Measurements from ENCODE around the gene ARHGAP28. TPM values are rescaled to one million over a fixed set of nuclear protein-coding genes. Genes with fewer than 3 reads are reported as not detected.

ARHGAP28 gene
- polyA plus RNA-seq, 3 donors: not detected

- 72% methylated on average over 14 of the region's 14 CpGs for WGBS (ENCODE audit: insufficient coverage)
- TF ChIP-seq, protein P1, sequence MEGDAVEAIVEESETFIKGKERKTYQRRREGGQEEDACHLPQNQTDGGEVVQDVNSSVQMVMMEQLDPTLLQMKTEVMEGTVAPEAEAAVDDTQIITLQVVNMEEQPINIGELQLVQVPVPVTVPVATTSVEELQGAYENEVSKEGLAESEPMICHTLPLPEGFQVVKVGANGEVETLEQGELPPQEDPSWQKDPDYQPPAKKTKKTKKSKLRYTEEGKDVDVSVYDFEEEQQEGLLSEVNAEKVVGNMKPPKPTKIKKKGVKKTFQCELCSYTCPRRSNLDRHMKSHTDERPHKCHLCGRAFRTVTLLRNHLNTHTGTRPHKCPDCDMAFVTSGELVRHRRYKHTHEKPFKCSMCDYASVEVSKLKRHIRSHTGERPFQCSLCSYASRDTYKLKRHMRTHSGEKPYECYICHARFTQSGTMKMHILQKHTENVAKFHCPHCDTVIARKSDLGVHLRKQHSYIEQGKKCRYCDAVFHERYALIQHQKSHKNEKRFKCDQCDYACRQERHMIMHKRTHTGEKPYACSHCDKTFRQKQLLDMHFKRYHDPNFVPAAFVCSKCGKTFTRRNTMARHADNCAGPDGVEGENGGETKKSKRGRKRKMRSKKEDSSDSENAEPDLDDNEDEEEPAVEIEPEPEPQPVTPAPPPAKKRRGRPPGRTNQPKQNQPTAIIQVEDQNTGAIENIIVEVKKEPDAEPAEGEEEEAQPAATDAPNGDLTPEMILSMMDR (IDR thresholded peaks at IDR 0.05): no peak
Observed at GRCh38 chr18:6682437-6683111, 46.9 kb upstream of the ARHGAP28 start.

DNA sequence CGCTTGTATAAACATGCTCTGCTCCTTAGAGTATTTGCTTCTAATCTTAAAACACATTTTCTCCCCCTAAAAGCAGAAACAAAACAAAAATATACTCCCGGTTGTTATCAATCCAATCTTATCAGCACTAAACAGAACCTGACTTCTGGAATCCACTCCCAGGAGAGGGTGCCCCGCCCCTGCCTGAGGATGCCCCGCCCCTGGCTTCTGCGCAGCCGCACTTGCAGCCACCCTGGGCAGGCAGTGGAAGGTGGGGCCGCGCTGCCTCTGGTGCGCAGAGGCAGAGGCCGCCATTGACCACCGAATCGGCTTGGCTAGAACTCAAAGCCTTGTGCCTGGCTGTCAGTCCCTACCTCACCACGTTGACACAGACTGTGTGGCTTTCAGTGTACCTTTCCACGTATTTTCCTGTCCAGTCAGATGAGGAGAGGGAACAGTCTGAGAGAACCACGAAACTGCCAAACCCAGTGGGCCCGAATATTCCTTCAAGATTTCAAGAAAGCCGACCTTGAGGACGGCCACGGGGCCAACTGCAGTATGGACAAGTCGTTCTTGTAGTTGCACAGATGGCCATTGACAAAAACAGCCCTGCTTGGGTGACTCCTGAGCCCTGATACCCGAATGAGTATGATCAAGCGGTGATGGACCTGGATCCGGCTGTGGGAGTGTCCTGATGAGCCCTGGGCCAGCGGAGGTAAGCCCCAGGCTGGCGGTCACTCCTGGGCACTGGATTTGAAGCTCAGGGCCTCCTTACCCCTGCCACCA is 46.2 kb upstream of the ARHGAP28 start:
- Histone ChIP-seq H3K27me3 (ENCODE audit: control insufficient read depth in 2 of 2, insufficient read depth in 2 of 2, low read length in 2 of 2) (no peaks in the 10 kb centered on the region), H3K36me3 (replicated peaks in 1 of 2; ENCODE audit: control insufficient read depth in 1 of 2, insufficient read depth in 2 of 2, low read length in 2 of 2) (no peaks in the 10 kb centered on the region), H2AFZ (ENCODE audit: insufficient read depth, low read depth, low read length, poor library complexity, severe bottlenecking) (no peak overlapping the region), H3K9ac (ENCODE audit: insufficient read depth, low read length, poor library complexity, severe bottlenecking) (no peak overlapping the region), H3K79me2 (ENCODE audit: insufficient read depth, low read length) (no peaks in the 10 kb centered on the region), H4K20me1 (ENCODE audit: insufficient read depth, low read length) (no peaks in the 10 kb centered on the region), H3K4me2 (replicated peaks; ENCODE audit: extremely low read depth, low read length, poor library complexity, severe bottlenecking) (no peak overlapping the region), H3K4me1 (ENCODE audit: control insufficient read depth in 1 of 2, insufficient read depth in 2 of 2, low read length in 2 of 2) (no peaks in the 10 kb centered on the region), H3K9me3 (replicated peaks in 1 of 2; ENCODE audit: control insufficient read depth in 1 of 2, insufficient read depth in 1 of 2, low read length in 2 of 2) (peaks cover 0 to 11% of the 10 kb centered on the region in 2 donors), H3K27ac (ENCODE audit: low read depth in 1 of 2, low read length in 2 of 2) (no peak overlapping the region), H3K4me3 (replicated peaks in 1 of 3; ENCODE audit: low read depth in 2 of 3, low read length in 3 of 3) (no peak overlapping the region)
- H3K9me3 Mint-ChIP-seq: peaks cover 0 to 13% (median 2%) of the 10 kb centered on the region in 7 donors
- TF ChIP-seq, protein P1 (IDR thresholded peaks at IDR 0.05): no peak
- no peak for DNase-seq
- no peaks in the 10 kb centered on the region for H3K36me3 Mint-ChIP-seq
- H3K4me1 Mint-ChIP-seq: no peaks in the 10 kb centered on the region
- H3K27ac Mint-ChIP-seq: no peak overlapping the region
- intact Hi-C loops (cut with micrococcal nuclease): no loop called here
- no peaks in the 10 kb centered on the region for H3K27me3 Mint-ChIP-seq (ENCODE audit: low read depth in 3 of 3)
- no peak overlapping the region for H3K4me3 Mint-ChIP-seq
- 87% methylated on average over 24 of the region's 25 CpGs for WGBS (ENCODE audit: insufficient coverage)

More at GRCh38 chr18:6682437-6683111, 46.9 kb upstream of the ARHGAP28 start:
- Histone ChIP-seq H3K27me3 (ENCODE audit: control insufficient read depth in 2 of 2, insufficient read depth in 2 of 2, low read length in 2 of 2) (no peaks in the 10 kb centered on the region), H3K4me1 (ENCODE audit: control insufficient read depth in 1 of 2, insufficient read depth in 2 of 2, low read length in 2 of 2) (no peaks in the 10 kb centered on the region), H2AFZ (ENCODE audit: insufficient read depth, low read depth, low read length, poor library complexity, severe bottlenecking) (no peak overlapping the region), H3K27ac (ENCODE audit: low read depth in 1 of 2, low read length in 2 of 2) (no peak overlapping the region), H4K20me1 (ENCODE audit: insufficient read depth, low read length) (no peaks in the 10 kb centered on the region), H3K79me2 (ENCODE audit: insufficient read depth, low read length) (no peaks in the 10 kb centered on the region), H3K9me3 (replicated peaks in 1 of 2; ENCODE audit: control insufficient read depth in 1 of 2, insufficient read depth in 1 of 2, low read length in 2 of 2) (peaks cover 0 to 11% of the 10 kb centered on the region in 2 donors), H3K4me2 (replicated peaks; ENCODE audit: extremely low read depth, low read length, poor library complexity, severe bottlenecking) (no peak overlapping the region), H3K36me3 (replicated peaks in 1 of 2; ENCODE audit: control insufficient read depth in 1 of 2, insufficient read depth in 2 of 2, low read length in 2 of 2) (no peaks in the 10 kb centered on the region), H3K9ac (ENCODE audit: insufficient read depth, low read length, poor library complexity, severe bottlenecking) (no peak overlapping the region), H3K4me3 (replicated peaks in 1 of 3; ENCODE audit: low read depth in 2 of 3, low read length in 3 of 3) (no peak overlapping the region)
- H3K27ac Mint-ChIP-seq: no peak overlapping the region
- DNase-seq: no peak
- no peak overlapping the region for H3K4me3 Mint-ChIP-seq
- no peaks in the 10 kb centered on the region for H3K36me3 Mint-ChIP-seq
- no peaks in the 10 kb centered on the region for H3K4me1 Mint-ChIP-seq
- H3K27me3 Mint-ChIP-seq (ENCODE audit: low read depth in 3 of 3): no peaks in the 10 kb centered on the region
- intact Hi-C loops (cut with micrococcal nuclease): no loop called here
- H3K9me3 Mint-ChIP-seq: peaks cover 0 to 11% (median 2%) of the 10 kb centered on the region in 7 donors
